ENCODE results near the gene WBP2.
A peak's percentile ranks its signal among the peaks of the same experiment; 100 is the strongest.

Gene WBP2

GRCh38 chr17:75855310-75856061, at the start of gene WBP2:
Gene WBP2 (minus strand): TSS chr17:75855335. CDS start chr17:75855297, 38 bp downstream.
- peak; percentile 100 for DNase-seq

GRCh38 chr17:75902406-75902805, 47.3 kb upstream of the WBP2 start:
- no peak for DNase-seq

GRCh38 chr17:75901727-75902126, 46.6 kb upstream of the WBP2 start:
- no peak for DNase-seq

GRCh38 chr17:75900691-75901533, 45.8 kb upstream of the WBP2 start:
- no peak for DNase-seq

GRCh38 chr17:75899767-75900468, 44.8 kb upstream of the WBP2 start:
- no peak for DNase-seq

GRCh38 chr17:75899353-75899752, 44.2 kb upstream of the WBP2 start:
- DNase-seq = no peak

GRCh38 chr17:75898791-75899190, 43.7 kb upstream of the WBP2 start:
- no peak for DNase-seq

- no peak for DNase-seq
Measured at GRCh38 chr17:75898065-75898464, 42.9 kb upstream of the WBP2 start.

GRCh38 chr17:75897160-75898019, 42.3 kb upstream of the WBP2 start:
- no peak for DNase-seq

- DNase-seq = no peak
Measured at GRCh38 chr17:75896415-75897159, 41.5 kb upstream of the WBP2 start, which contains the start of gene TRIM65. Gene TRIM65 (minus strand): TSS chr17:75896951. CDS start chr17:75896937, 14 bp downstream.

GRCh38 chr17:75895370-75896155, 40.4 kb upstream of the WBP2 start:
- DNase-seq = no peak

- DNase-seq = no peak
Measured at GRCh38 chr17:75894049-75894733, 39.1 kb upstream of the WBP2 start.

GRCh38 chr17:75893305-75894048, 38.3 kb upstream of the WBP2 start:
- no peak for DNase-seq

GRCh38 chr17:75892556-75893224, 37.6 kb upstream of the WBP2 start:
- DNase-seq = no peak

- no peak for DNase-seq
Measured at GRCh38 chr17:75891605-75892555, 36.7 kb upstream of the WBP2 start.

- DNase-seq = no peak
Measured at GRCh38 chr17:75891022-75891604, 36.0 kb upstream of the WBP2 start.

- DNase-seq = no peak
Measured at GRCh38 chr17:75889454-75889853, 34.3 kb upstream of the WBP2 start.

Measured in SIG-M5 (cell line).